Transverse colon (tissue), 3 donors: ENCODE measurements around the gene ZNF74.

Experiments used
- POLR2A ChIP-seq: fragments of 450-650 bp; IDR thresholded peaks from one replicate; pipeline ENCODE4 v1.6.1; 2016; ENCODE audit warnings: antibody characterized with exemption, mild to moderate bottlenecking, moderate library complexity
- TF ChIP-seq, protein P1 (sequence below), 5 experiments: fragments of 200-600 bp in 3 of 5; fragments of 450-650 bp in 2 of 5; sonication (generic) in 3 of 5; IDR thresholded peaks; 1 replicate in 2 of 5; 2 replicates in 3 of 5; pipeline ENCODE4 v1.5.1; 2016 to 2017; ENCODE audit warnings: antibody characterized with exemption in 5 of 5, inconsistent platforms in 3 of 5, mild to moderate bottlenecking in 2 of 5, moderate library complexity in 1 of 5

DNA sequence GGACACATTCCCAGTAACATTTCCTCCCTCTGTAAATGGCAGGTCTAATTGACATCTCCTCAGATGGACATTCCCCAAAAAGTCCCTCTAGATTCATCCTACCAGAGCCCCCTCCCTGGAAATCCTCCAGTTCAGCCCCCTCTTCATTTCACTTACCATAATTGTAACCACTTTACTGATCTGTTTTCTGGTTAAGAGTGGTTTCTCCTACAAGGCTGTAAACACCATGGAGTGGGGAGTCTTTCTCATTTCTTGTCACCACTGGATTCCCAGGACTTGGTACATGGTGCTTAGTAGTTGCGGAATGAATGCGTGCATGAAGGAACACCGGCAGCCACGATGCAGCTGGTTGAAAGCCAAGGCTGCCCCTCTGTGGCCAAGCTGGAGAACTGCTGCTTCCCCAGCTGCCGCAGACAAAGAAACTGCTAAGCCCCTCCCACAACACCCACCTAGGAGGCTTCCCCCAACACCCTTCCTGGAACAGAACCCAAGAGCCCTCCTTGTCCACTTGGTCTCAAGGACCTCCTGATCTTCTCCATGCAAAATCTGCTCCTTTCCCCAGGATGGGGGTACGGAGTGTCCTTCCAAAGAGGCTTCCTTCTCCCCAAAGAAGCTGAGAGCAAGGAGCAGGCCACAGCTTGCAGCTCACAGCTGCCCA is 62.2 kb downstream of the ZNF74 start:
- TF ChIP-seq, protein P1, sequence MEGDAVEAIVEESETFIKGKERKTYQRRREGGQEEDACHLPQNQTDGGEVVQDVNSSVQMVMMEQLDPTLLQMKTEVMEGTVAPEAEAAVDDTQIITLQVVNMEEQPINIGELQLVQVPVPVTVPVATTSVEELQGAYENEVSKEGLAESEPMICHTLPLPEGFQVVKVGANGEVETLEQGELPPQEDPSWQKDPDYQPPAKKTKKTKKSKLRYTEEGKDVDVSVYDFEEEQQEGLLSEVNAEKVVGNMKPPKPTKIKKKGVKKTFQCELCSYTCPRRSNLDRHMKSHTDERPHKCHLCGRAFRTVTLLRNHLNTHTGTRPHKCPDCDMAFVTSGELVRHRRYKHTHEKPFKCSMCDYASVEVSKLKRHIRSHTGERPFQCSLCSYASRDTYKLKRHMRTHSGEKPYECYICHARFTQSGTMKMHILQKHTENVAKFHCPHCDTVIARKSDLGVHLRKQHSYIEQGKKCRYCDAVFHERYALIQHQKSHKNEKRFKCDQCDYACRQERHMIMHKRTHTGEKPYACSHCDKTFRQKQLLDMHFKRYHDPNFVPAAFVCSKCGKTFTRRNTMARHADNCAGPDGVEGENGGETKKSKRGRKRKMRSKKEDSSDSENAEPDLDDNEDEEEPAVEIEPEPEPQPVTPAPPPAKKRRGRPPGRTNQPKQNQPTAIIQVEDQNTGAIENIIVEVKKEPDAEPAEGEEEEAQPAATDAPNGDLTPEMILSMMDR (IDR thresholded peaks at IDR 0.05): peak; percentile 83 to 93 (median 87)
- TF ChIP-seq POLR2A: no peak
